ENCODE data around the gene LIFR. TPM values are rescaled to one million over a fixed set of nuclear protein-coding genes. Genes with fewer than 3 reads are reported as not detected.

The LIFR gene
- total RNA-seq, 1 donor from 2014 or later, result 2.2 TPM

GRCh38 chr5:38479315-38479904 lies 77.0 kb downstream of the LIFR start:
- Histone ChIP-seq H3K4me2 (no peak overlapping the region), H2AFZ (replicated peaks) (peak overlapping the region; percentile 40), H3K79me2 (ENCODE audit: low read depth) (no peaks in the 10 kb centered on the region), H4K20me1 (ENCODE audit: low read depth) (no peaks in the 10 kb centered on the region), H3K27me3 (no peaks in the 10 kb centered on the region), H3K4me1 (no peaks in the 10 kb centered on the region), H3K36me3 (no peaks in the 10 kb centered on the region), H3K9me3 (ENCODE audit: low read depth) (no peaks in the 10 kb centered on the region), H3K27ac (no peak overlapping the region), H3K9ac (no peak overlapping the region), H3K4me3 (no peak overlapping the region), H3F3A (ENCODE audit: low read depth) (no peaks in the 10 kb centered on the region)
- no peak overlapping the region for H3K27ac Mint-ChIP-seq
- H3K4me3 Mint-ChIP-seq, result no peak overlapping the region
- peaks cover 9% of the 10 kb centered on the region for H3K36me3 Mint-ChIP-seq
- TF ChIP-seq EZH2 (IDR thresholded peaks at IDR 0.05) (no peak), EZH2phosphoT487 (IDR thresholded peaks at IDR 0.05) (no peak), CTCF (IDR thresholded peaks at IDR 0.05) (no peak)
- no peak for DNase-seq (ENCODE audit: low spot score)
- no peaks in the 10 kb centered on the region for H3K27me3 Mint-ChIP-seq (ENCODE audit: insufficient read depth, low read depth)
- H3K4me1 Mint-ChIP-seq, result peaks cover 5% of the 10 kb centered on the region
- H3K9me3 Mint-ChIP-seq, result no peaks in the 10 kb centered on the region

DNA sequence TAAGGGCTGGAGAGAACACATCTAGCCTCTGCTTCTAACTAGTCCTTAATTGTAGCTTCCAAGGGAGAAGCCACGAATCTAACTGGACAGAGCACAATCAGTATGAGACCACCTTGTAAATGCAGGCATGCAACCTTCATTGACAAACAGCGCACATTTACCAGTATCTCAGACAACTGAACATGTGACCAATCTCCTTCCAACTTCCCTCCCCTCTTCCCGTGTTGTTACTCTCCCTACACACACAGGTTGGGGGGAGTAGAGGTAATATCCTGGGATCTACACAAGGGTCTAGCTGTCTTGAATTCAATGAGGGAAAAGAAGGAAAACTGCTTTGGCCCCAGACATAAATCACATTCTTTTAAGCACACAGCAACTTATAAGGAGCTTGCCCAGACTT lies 77.6 kb downstream of the LIFR start:
- Histone ChIP-seq H3K4me3 (no peak overlapping the region), H3K4me1 (no peaks in the 10 kb centered on the region), H3K9me3 (ENCODE audit: low read depth) (no peaks in the 10 kb centered on the region), H2AFZ (replicated peaks) (peak overlapping the region; percentile 40), H3K4me2 (no peak overlapping the region), H3F3A (ENCODE audit: low read depth) (no peaks in the 10 kb centered on the region), H3K27me3 (no peaks in the 10 kb centered on the region), H3K27ac (no peak overlapping the region), H4K20me1 (ENCODE audit: low read depth) (no peaks in the 10 kb centered on the region), H3K36me3 (no peaks in the 10 kb centered on the region), H3K9ac (no peak overlapping the region), H3K79me2 (ENCODE audit: low read depth) (no peaks in the 10 kb centered on the region)
- Mint-ChIP-seq H3K4me1 (peaks cover 5% of the 10 kb centered on the region), H3K9me3 (no peaks in the 10 kb centered on the region), H3K27ac (no peak overlapping the region), H3K4me3 (no peak overlapping the region), H3K27me3 (ENCODE audit: insufficient read depth, low read depth) (no peaks in the 10 kb centered on the region), H3K36me3 (peaks cover 6% of the 10 kb centered on the region)
- DNase-seq (ENCODE audit: low spot score), result no peak
- no peak for TF ChIP-seq EZH2phosphoT487 (IDR thresholded peaks at IDR 0.05)
- no peak for TF ChIP-seq EZH2 (IDR thresholded peaks at IDR 0.05)
- no peak for TF ChIP-seq CTCF (IDR thresholded peaks at IDR 0.05)

GRCh38 chr5:38478166-38478565 lies 78.3 kb downstream of the LIFR start:
- H3K79me2 ChIP-seq (ENCODE audit: low read depth), result no peaks in the 10 kb centered on the region
- H3K4me1 ChIP-seq, result no peaks in the 10 kb centered on the region
- Mint-ChIP-seq H3K9me3 (no peaks in the 10 kb centered on the region), H3K4me1 (peaks cover 5% of the 10 kb centered on the region), H3K27ac (no peak overlapping the region), H3K36me3 (peaks cover 4% of the 10 kb centered on the region), H3K4me3 (no peak overlapping the region), H3K27me3 (ENCODE audit: insufficient read depth, low read depth) (no peaks in the 10 kb centered on the region)
- H3K4me3 ChIP-seq, result no peak overlapping the region
- TF ChIP-seq EZH2 (IDR thresholded peaks at IDR 0.05), result no peak
- TF ChIP-seq CTCF (IDR thresholded peaks at IDR 0.05), result no peak
- TF ChIP-seq EZH2phosphoT487 (IDR thresholded peaks at IDR 0.05), result no peak
- no peak overlapping the region for H3K27ac ChIP-seq
- no peaks in the 10 kb centered on the region for H3K36me3 ChIP-seq
- H3K4me2 ChIP-seq, result no peak overlapping the region
- no peak overlapping the region for H3K9ac ChIP-seq
- H4K20me1 ChIP-seq (ENCODE audit: low read depth), result no peaks in the 10 kb centered on the region
- H3F3A ChIP-seq (ENCODE audit: low read depth), result no peaks in the 10 kb centered on the region
- H3K27me3 ChIP-seq, result no peaks in the 10 kb centered on the region
- no peak overlapping the region for H2AFZ ChIP-seq (replicated peaks)
- no peak for DNase-seq (ENCODE audit: low spot score)
- no peaks in the 10 kb centered on the region for H3K9me3 ChIP-seq (ENCODE audit: low read depth)
